SJCRH30 (cell line): ENCODE results near the gene CYP2W1. TPM values are rescaled to one million over a fixed set of nuclear protein-coding genes. Genes with fewer than 3 reads are reported as not detected.
"Not testable (repeated sequence)": the region's sequence is repeated elsewhere in the genome, so short reads cannot be mapped to it uniquely, and the experiment has no call there.

ENCODE experiments used
- DNase-seq, 2 experiments: peaks; one replicate each; pipeline ENCODE4 v3.0.0-alpha.2; 2015 to 2020
- H3K27ac ChIP-seq: fragments of 250-450 bp; sonication (Bioruptor Pico); 2 replicates; pipeline ENCODE4 v1.5.1; 2020; ENCODE audit warnings: mild to moderate bottlenecking, moderate library complexity
- H3K27me3 ChIP-seq: fragments of 250-450 bp; sonication (Bioruptor Pico); 2 replicates; pipeline ENCODE4 v1.5.1; 2020; ENCODE audit warnings: mild to moderate bottlenecking, moderate library complexity
- H3K36me3 ChIP-seq: fragments of 250-450 bp; sonication (Bioruptor Pico); 2 replicates; pipeline ENCODE4 v1.5.1; 2020; ENCODE audit warnings: mild to moderate bottlenecking, moderate library complexity
- H3K4me1 ChIP-seq: fragments of 250-450 bp; sonication (Bioruptor Pico); 2 replicates; pipeline ENCODE4 v1.5.1; 2020; ENCODE audit warnings: mild to moderate bottlenecking, moderate library complexity
- H3K4me3 ChIP-seq: fragments of 250-450 bp; sonication (Bioruptor Pico); 2 replicates; pipeline ENCODE4 v1.5.1; 2020; ENCODE audit warnings: mild to moderate bottlenecking, moderate library complexity
- H3K9me3 ChIP-seq: fragments of 250-450 bp; sonication (Bioruptor Pico); replicated peaks from 2 replicates; pipeline ENCODE4 v1.5.1; 2020; ENCODE audit warnings: mild to moderate bottlenecking, moderate library complexity
- total RNA-seq: library from RNA; depleted of rRNA; stranded (reverse); fragments of >200 nt; shearing (Covaris generic); gene quantifications from 2 replicates; pipeline ENCODE4 v1.2.3, GENCODE V29; 2014

CYP2W1 gene
- total RNA-seq, 1 experiment from 2014 or later = not detected

- H3K27ac ChIP-seq, H3K36me3 ChIP-seq, H3K9me3 ChIP-seq: not testable (repeated sequence)
Observed at GRCh38 chr7:1001069-1001770, 18.2 kb downstream of the CYP2W1 start.

GRCh38 chr7:1002026-1002425 lies 19.0 kb downstream of the CYP2W1 start:
- H3K36me3 ChIP-seq, H3K9me3 ChIP-seq, H3K27ac ChIP-seq, H3K27me3 ChIP-seq, H3K4me1 ChIP-seq, DNase-seq, H3K4me3 ChIP-seq: not testable (repeated sequence)

More at GRCh38 chr7:1001069-1001770, 18.2 kb downstream of the CYP2W1 start:
- H3K4me1 ChIP-seq, H3K4me3 ChIP-seq, H3K27me3 ChIP-seq: not testable (repeated sequence)
- DNase-seq = peak; percentile 47 to 54

GRCh38 chr7:1002445-1002844 lies 19.5 kb downstream of the CYP2W1 start:
- H3K9me3 ChIP-seq, H3K4me3 ChIP-seq, DNase-seq, H3K36me3 ChIP-seq, H3K4me1 ChIP-seq, H3K27ac ChIP-seq, H3K27me3 ChIP-seq: not testable (repeated sequence)

- no peaks in the 10 kb centered on the region for H3K27me3 ChIP-seq
- H3K9me3 ChIP-seq = no peaks in the 10 kb centered on the region
- H3K4me3 ChIP-seq = no peak overlapping the region
- no peak for DNase-seq
- no peak overlapping the region for H3K27ac ChIP-seq
- H3K4me1 ChIP-seq = no peaks in the 10 kb centered on the region
- no peaks in the 10 kb centered on the region for H3K36me3 ChIP-seq
Observed at GRCh38 chr7:1004018-1004852, 21.3 kb downstream of the CYP2W1 start.

- Histone ChIP-seq H3K36me3 (no peaks in the 10 kb centered on the region), H3K27me3 (no peaks in the 10 kb centered on the region), H3K4me3 (no peak overlapping the region), H3K4me1 (no peaks in the 10 kb centered on the region), H3K27ac (no peak overlapping the region), H3K9me3 (no peaks in the 10 kb centered on the region)
- DNase-seq = no peak
Observed at GRCh38 chr7:1005303-1005702, 22.3 kb downstream of the CYP2W1 start.

- Histone ChIP-seq H3K9me3 (no peaks in the 10 kb centered on the region), H3K27me3 (no peaks in the 10 kb centered on the region), H3K4me3 (no peak overlapping the region), H3K27ac (no peak overlapping the region), H3K4me1 (no peaks in the 10 kb centered on the region), H3K36me3 (no peaks in the 10 kb centered on the region)
- no peak for DNase-seq
Observed at GRCh38 chr7:1007901-1008300, 24.9 kb downstream of the CYP2W1 start.

GRCh38 chr7:1008733-1009363 lies 25.9 kb downstream of the CYP2W1 start:
- Histone ChIP-seq H3K4me1 (no peaks in the 10 kb centered on the region), H3K9me3 (no peaks in the 10 kb centered on the region), H3K4me3 (no peak overlapping the region), H3K27ac (no peak overlapping the region), H3K36me3 (no peaks in the 10 kb centered on the region), H3K27me3 (no peaks in the 10 kb centered on the region)
- DNase-seq = no peak

GRCh38 chr7:1009747-1010146 lies 26.8 kb downstream of the CYP2W1 start:
- DNase-seq = no peak
- H3K4me1 ChIP-seq = no peaks in the 10 kb centered on the region
- no peak overlapping the region for H3K27ac ChIP-seq
- no peaks in the 10 kb centered on the region for H3K27me3 ChIP-seq
- no peak overlapping the region for H3K4me3 ChIP-seq
- no peaks in the 10 kb centered on the region for H3K9me3 ChIP-seq
- H3K36me3 ChIP-seq = no peaks in the 10 kb centered on the region

GRCh38 chr7:1010226-1010625 lies 27.2 kb downstream of the CYP2W1 start:
- H3K36me3 ChIP-seq = no peaks in the 10 kb centered on the region
- no peaks in the 10 kb centered on the region for H3K27me3 ChIP-seq
- H3K27ac ChIP-seq = no peak overlapping the region
- H3K9me3 ChIP-seq = no peaks in the 10 kb centered on the region
- no peaks in the 10 kb centered on the region for H3K4me1 ChIP-seq
- DNase-seq = no peak
- no peak overlapping the region for H3K4me3 ChIP-seq

GRCh38 chr7:1011297-1012003 lies 28.5 kb downstream of the CYP2W1 start:
- Histone ChIP-seq H3K4me3 (no peak overlapping the region), H3K9me3 (no peaks in the 10 kb centered on the region), H3K27ac (no peak overlapping the region), H3K36me3 (no peaks in the 10 kb centered on the region), H3K27me3 (no peaks in the 10 kb centered on the region), H3K4me1 (no peaks in the 10 kb centered on the region)
- no peak for DNase-seq

- no peaks in the 10 kb centered on the region for H3K4me1 ChIP-seq
- no peak for DNase-seq
- no peaks in the 10 kb centered on the region for H3K36me3 ChIP-seq
- H3K27ac ChIP-seq = no peak overlapping the region
- no peaks in the 10 kb centered on the region for H3K9me3 ChIP-seq
- no peaks in the 10 kb centered on the region for H3K27me3 ChIP-seq
- H3K4me3 ChIP-seq = no peak overlapping the region
Observed at GRCh38 chr7:1012004-1012715, 29.2 kb downstream of the CYP2W1 start.

GRCh38 chr7:1012716-1013095 lies 29.7 kb downstream of the CYP2W1 start:
- DNase-seq = no peak
- Histone ChIP-seq H3K9me3 (no peaks in the 10 kb centered on the region), H3K36me3 (no peaks in the 10 kb centered on the region), H3K4me1 (no peaks in the 10 kb centered on the region), H3K27ac (no peak overlapping the region), H3K4me3 (no peak overlapping the region), H3K27me3 (no peaks in the 10 kb centered on the region)

GRCh38 chr7:1013581-1013980 lies 30.6 kb downstream of the CYP2W1 start:
- H3K36me3 ChIP-seq = no peaks in the 10 kb centered on the region
- H3K4me3 ChIP-seq = no peak overlapping the region
- no peaks in the 10 kb centered on the region for H3K9me3 ChIP-seq
- H3K27ac ChIP-seq = no peak overlapping the region
- no peaks in the 10 kb centered on the region for H3K27me3 ChIP-seq
- no peak for DNase-seq
- H3K4me1 ChIP-seq = no peaks in the 10 kb centered on the region

- H3K36me3 ChIP-seq = no peaks in the 10 kb centered on the region
- H3K27ac ChIP-seq = no peak overlapping the region
- H3K4me1 ChIP-seq = no peaks in the 10 kb centered on the region
Observed at GRCh38 chr7:1014681-1015080, 31.7 kb downstream of the CYP2W1 start.

More at GRCh38 chr7:1014681-1015080, 31.7 kb downstream of the CYP2W1 start:
- Histone ChIP-seq H3K9me3 (no peaks in the 10 kb centered on the region), H3K27me3 (no peaks in the 10 kb centered on the region), H3K4me3 (no peak overlapping the region)
- DNase-seq = no peak
